Measurements from ENCODE around the gene APOBEC3G. TPM values are rescaled to one million over a fixed set of nuclear protein-coding genes. Genes with fewer than 3 reads are reported as not detected.
"Not testable (repeated sequence)": the region's sequence is repeated elsewhere in the genome, so short reads cannot be mapped to it uniquely, and the experiment has no call there.

The APOBEC3G gene
- total RNA-seq, 1 experiment from 2014 or later: 9.5 TPM

GRCh38 chr22:39070186-39070585 lies 6.9 kb upstream of the APOBEC3G start:
- H3K79me2 ChIP-seq (ENCODE audit: low read depth): 0 out of 2 replicates have a peak, but pooled peaks cover 5% of the 10 kb centered on the region
- no peaks in the 10 kb centered on the region for H3K36me3 ChIP-seq (ENCODE audit: low read depth)
- no TSS peak for BruUV-seq (replicated peaks)
- no peaks in the 10 kb centered on the region for H3K27me3 ChIP-seq (ENCODE audit: insufficient read depth, low read depth)
- H3F3A ChIP-seq (ENCODE audit: insufficient read depth, low read depth): peaks cover 56% of the 10 kb centered on the region
- DNase-seq: no peak
- TF ChIP-seq EZH2 (IDR thresholded peaks at IDR 0.05; ENCODE audit: low read depth) (no peak), CTCF (conservative IDR thresholded peaks at IDR 0.05) (no peak)
- H3K4me3 ChIP-seq: no peak overlapping the region
- H3K9me2 ChIP-seq (ENCODE audit: insufficient read depth): no peaks in the 10 kb centered on the region
- no peaks in the 10 kb centered on the region for H4K20me1 ChIP-seq (ENCODE audit: insufficient read depth)
- peaks cover 69% of the 10 kb centered on the region for H3K4me1 ChIP-seq (replicated peaks; ENCODE audit: insufficient read depth)
- peak overlapping the region; percentile 89 for H3K4me2 ChIP-seq
- intact Hi-C loops (cut with micrococcal nuclease; ENCODE audit: unreplicated experiment): no loop called here
- peak overlapping the region; percentile 99 for H3K27ac ChIP-seq
- ChIA-PET POLR2A (ENCODE audit: unreplicated experiment) (no interaction called here), CTCF (no interaction called here)
- H3K9me3 ChIP-seq (ENCODE audit: insufficient read depth, low read depth): no peaks in the 10 kb centered on the region
- H2AFZ ChIP-seq: no peak overlapping the region

GRCh38 chr22:39072581-39072981 lies 4.5 kb upstream of the APOBEC3G start:
- H4K20me1 ChIP-seq (ENCODE audit: insufficient read depth); DNase-seq; H3K79me2 ChIP-seq (ENCODE audit: low read depth); H3K4me2 ChIP-seq; H3K9me2 ChIP-seq (ENCODE audit: insufficient read depth); intact Hi-C loops (cut with micrococcal nuclease; ENCODE audit: unreplicated experiment); H3K36me3 ChIP-seq (ENCODE audit: low read depth); H3K4me3 ChIP-seq; H3K9me3 ChIP-seq (ENCODE audit: insufficient read depth, low read depth); H3K27ac ChIP-seq; H2AFZ ChIP-seq; H3K27me3 ChIP-seq (ENCODE audit: insufficient read depth, low read depth); BruUV-seq (replicated peaks); POLR2A ChIA-PET (ENCODE audit: unreplicated experiment): not testable (repeated sequence)
- peaks cover 32% of the 10 kb centered on the region for H3F3A ChIP-seq (ENCODE audit: insufficient read depth, low read depth)
- CTCF ChIA-PET: interaction anchor here (0.7 kb wide), 1 partner anchor 355 kb away, joined by 13 read pairs; no protein-coding TSS in a partner anchor
- peaks cover 46% of the 10 kb centered on the region for H3K4me1 ChIP-seq (replicated peaks; ENCODE audit: insufficient read depth)

GRCh38 chr22:39073981-39074380 lies 3.1 kb upstream of the APOBEC3G start:
- no TSS peak for BruUV-seq (replicated peaks)
- Histone ChIP-seq H3K79me2 (ENCODE audit: low read depth) (0 out of 2 replicates have a peak, but pooled peaks cover 5% of the 10 kb centered on the region), H3K9me3 (ENCODE audit: insufficient read depth, low read depth) (no peaks in the 10 kb centered on the region), H4K20me1 (ENCODE audit: insufficient read depth) (no peaks in the 10 kb centered on the region), H3K4me2 (no peak overlapping the region), H3K36me3 (ENCODE audit: low read depth) (no peaks in the 10 kb centered on the region), H3K27me3 (ENCODE audit: insufficient read depth, low read depth) (no peaks in the 10 kb centered on the region), H3F3A (ENCODE audit: insufficient read depth, low read depth) (peaks cover 18% of the 10 kb centered on the region), H3K9me2 (ENCODE audit: insufficient read depth) (no peaks in the 10 kb centered on the region), H2AFZ (no peak overlapping the region), H3K27ac (no peak overlapping the region), H3K4me3 (no peak overlapping the region), H3K4me1 (replicated peaks; ENCODE audit: insufficient read depth) (peaks cover 32% of the 10 kb centered on the region)
- intact Hi-C loops (cut with micrococcal nuclease; ENCODE audit: unreplicated experiment): no loop called here
- TF ChIP-seq EZH2 (IDR thresholded peaks at IDR 0.05; ENCODE audit: low read depth) (no peak), CTCF (conservative IDR thresholded peaks at IDR 0.05) (no peak)
- DNase-seq: no peak
- CTCF ChIA-PET: no interaction called here
- POLR2A ChIA-PET (ENCODE audit: unreplicated experiment): no interaction called here

GRCh38 chr22:39076155-39077025 lies 685 bp upstream of the APOBEC3G start:
- H2AFZ ChIP-seq; POLR2A ChIA-PET (ENCODE audit: unreplicated experiment); H3K36me3 ChIP-seq (ENCODE audit: low read depth); H3K4me2 ChIP-seq; H3K27ac ChIP-seq; H3K9me3 ChIP-seq (ENCODE audit: insufficient read depth, low read depth); BruUV-seq (replicated peaks); H4K20me1 ChIP-seq (ENCODE audit: insufficient read depth); CTCF ChIA-PET; H3K4me1 ChIP-seq (replicated peaks; ENCODE audit: insufficient read depth); H3F3A ChIP-seq (ENCODE audit: insufficient read depth, low read depth); H3K79me2 ChIP-seq (ENCODE audit: low read depth); H3K4me3 ChIP-seq; H3K27me3 ChIP-seq (ENCODE audit: insufficient read depth, low read depth); H3K9me2 ChIP-seq (ENCODE audit: insufficient read depth); intact Hi-C loops (cut with micrococcal nuclease; ENCODE audit: unreplicated experiment); DNase-seq: not testable (repeated sequence)

- DNase-seq; intact Hi-C loops (cut with micrococcal nuclease; ENCODE audit: unreplicated experiment); H3K9me2 ChIP-seq (ENCODE audit: insufficient read depth); H2AFZ ChIP-seq; POLR2A ChIA-PET (ENCODE audit: unreplicated experiment); H3F3A ChIP-seq (ENCODE audit: insufficient read depth, low read depth); BruUV-seq (replicated peaks); H3K4me2 ChIP-seq; H3K4me3 ChIP-seq; H3K79me2 ChIP-seq (ENCODE audit: low read depth); H3K9me3 ChIP-seq (ENCODE audit: insufficient read depth, low read depth); H3K36me3 ChIP-seq (ENCODE audit: low read depth); H4K20me1 ChIP-seq (ENCODE audit: insufficient read depth); H3K27me3 ChIP-seq (ENCODE audit: insufficient read depth, low read depth); H3K4me1 ChIP-seq (replicated peaks; ENCODE audit: insufficient read depth); H3K27ac ChIP-seq: not testable (repeated sequence)
- CTCF ChIA-PET: interaction anchor here (0.7 kb wide), 1 partner anchor 12 kb away, joined by 5 read pairs; no protein-coding TSS in a partner anchor
Observed at GRCh38 chr22:39077912-39078311, 837 bp downstream of the APOBEC3G start.
